K562 (cell line): ENCODE data around the gene TIFAB. TPM values are rescaled to one million over a fixed set of nuclear protein-coding genes. Genes with fewer than 3 reads are reported as not detected.

Experiments used
- ARID1B ChIP-seq: fragments of 450-650 bp; IDR thresholded peaks from 2 replicates; pipeline ENCODE4 v1.6.1; 2016; ENCODE audit warnings: antibody characterized with exemption, mild to moderate bottlenecking, inconsistent platforms
- CBFA2T3 ChIP-seq: fragments of 450-650 bp; IDR thresholded peaks from 2 replicates; pipeline ENCODE4 v1.6.1; 2017
- CREB3L1 ChIP-seq: fragments of 450-650 bp; IDR thresholded peaks from 2 replicates; pipeline ENCODE4 v1.6.1; 2014; ENCODE audit warnings: low read depth, mild to moderate bottlenecking, moderate library complexity, borderline replicate concordance
- E4F1 ChIP-seq: fragments of 250-450 bp; sonication (Bioruptor Pico); IDR thresholded peaks from 2 replicates; pipeline ENCODE4 v1.5.0; 2021; ENCODE audit warnings: mild to moderate bottlenecking, borderline replicate concordance
- GATA2 ChIP-seq: sonication (generic); formaldehyde crosslinking; IDR thresholded peaks from 2 replicates; pipeline ENCODE4 v1.4.0; 2020; ENCODE audit warnings: mild to moderate bottlenecking, missing genetic modification reagents
- KLF13 ChIP-seq: fragments of 450-650 bp; IDR thresholded peaks from 2 replicates; pipeline ENCODE4 v1.6.1; 2016; ENCODE audit warnings: missing genetic modification characterization, low read depth, mild to moderate bottlenecking, missing compliant biosample characterization, moderate library complexity, borderline replicate concordance
- MAFK ChIP-seq: IDR thresholded peaks from 2 replicates; pipeline ENCODE4 v1.6.1; 2011; ENCODE audit warnings: low read length, improper control_type of control experiment
- NCOA4 ChIP-seq: fragments of 450-650 bp; IDR thresholded peaks from 2 replicates; pipeline ENCODE4 v1.6.1; 2018; ENCODE audit warnings: mild to moderate bottlenecking; ENCODE audit not compliant: partially characterized antibody
- NCOR1 ChIP-seq: fragments of 450-650 bp; IDR thresholded peaks from 2 replicates; pipeline ENCODE4 v1.6.1; 2016; ENCODE audit warnings: mild to moderate bottlenecking, moderate library complexity
- PATZ1 ChIP-seq: fragments of 250-450 bp; sonication (Bioruptor Pico); IDR thresholded peaks from 2 replicates; pipeline ENCODE4 v1.5.0; 2020; ENCODE audit warnings: mild to moderate bottlenecking, borderline replicate concordance
- THRA ChIP-seq: fragments of 450-650 bp; IDR thresholded peaks from 2 replicates; pipeline ENCODE4 v1.6.1; 2017; ENCODE audit warnings: mild to moderate bottlenecking, moderate library complexity
- USF1 ChIP-seq: sonication (generic); formaldehyde crosslinking; IDR thresholded peaks from 2 replicates; pipeline ENCODE4 v1.9.0; 2022; ENCODE audit warnings: mild to moderate bottlenecking, missing genetic modification reagents
- ZNF133 ChIP-seq: fragments of 250-450 bp; sonication (Bioruptor Pico); IDR thresholded peaks from 2 replicates; pipeline ENCODE4 v1.4.0; 2020; ENCODE audit warnings: mild to moderate bottlenecking
- ZNF507 ChIP-seq: conservative IDR thresholded peaks from 2 replicates; pipeline ENCODE4 v1.6.1; 2017; ENCODE audit warnings: missing genetic modification characterization, missing compliant biosample characterization
- ZNF551 ChIP-seq: fragments of 250-450 bp; sonication (Bioruptor Pico); IDR thresholded peaks from 2 replicates; pipeline ENCODE4 v1.5.0; 2021; ENCODE audit warnings: mild to moderate bottlenecking, moderate library complexity
- polyA plus RNA-seq, 8 experiments: library from polyadenylated mRNA; depleted of rRNA in 4 of 8; stranded (reverse) in 5 of 8; unstranded in 3 of 8; fragments of >200 nt; fragmentation: Nextera tagmentation in 2 of 8; fragmentation: Illumina TruSeq in 1 of 8; extraction: Ambion mirVana in 2 of 8; extraction: Trizol in 1 of 8; gene quantifications; 2 replicates each; pipeline versions ENCODE4 v1.2.1 to v1.2.3, GENCODE V29; 2011 to 2014; ENCODE audit warnings: inconsistent platforms in 1 of 8, missing spikeins in 1 of 8
- total RNA-seq, 7 experiments: library from RNA; depleted of rRNA in 6 of 7; stranded (reverse); fragments of >200 nt in 6 of 7; fragmentation: Illumina TruSeq in 2 of 7; extraction: Trizol in 2 of 7; gene quantifications; 2 replicates each; pipeline versions ENCODE4 v1.2.1 to v1.2.3, GENCODE V29; 2011 to 2021; ENCODE audit warnings: low replicate concordance in 1 of 7

TIFAB gene
- total and polyA plus RNA-seq, 9 of the 15 experiments (the other 6 are each of a cell fraction or from before 2014, with no cell fraction given), result not detected

- TF ChIP-seq E4F1 (CRISPR knock-in tag) (no peak), MAFK (no peak), ZNF551 (CRISPR knock-in tag) (no peak), NCOR1 (peak; percentile 76), KLF13 (tag) (no peak), USF1 (no peak), NCOA4 (no peak), THRA (no peak), ZNF133 (CRISPR knock-in tag) (no peak), ZNF507 (tag) (no peak), CBFA2T3 (peak; percentile 89), PATZ1 (CRISPR knock-in tag) (no peak), CREB3L1 (no peak), GATA2 (no peak), ARID1B (peak; percentile 81)
Measured at GRCh38 chr5:135476615-135477581, 24.7 kb upstream of the TIFAB start (continued).
